H1 (cell line): Measurements from ENCODE around the gene C2CD3. TPM values are rescaled to one million over a fixed set of nuclear protein-coding genes. Genes with fewer than 3 reads are reported as not detected.

ENCODE experiments used
- CEBPB ChIP-seq: IDR thresholded peaks from 2 replicates; pipeline ENCODE4 v1.6.1; 2012; ENCODE audit warnings: low read depth, low read length
- MAFK ChIP-seq: IDR thresholded peaks from 2 replicates; pipeline ENCODE4 v1.6.1; 2012; ENCODE audit warnings: low read depth, mild to moderate bottlenecking, improper control_type of control experiment, low read length
- SIX5 ChIP-seq: IDR thresholded peaks from 2 replicates; pipeline ENCODE4 v1.6.1; 2011; ENCODE audit warnings: mild to moderate bottlenecking, low read depth, low read length
- polyA plus RNA-seq, 7 experiments: library from polyadenylated mRNA; depleted of rRNA in 3 of 7; stranded (reverse) in 5 of 7; unstranded in 2 of 7; fragments of >200 nt in 5 of 7; fragments of 200-250 nt in 2 of 7; gene quantifications; 1 replicate in 5 of 7; 2 replicates in 1 of 7; 4 replicates in 1 of 7; pipeline versions ENCODE4 v1.2.1 to v1.2.3, GENCODE V29; 2011 to 2013; ENCODE audit warnings: missing spikeins in 2 of 7, mixed read lengths in 2 of 7
- total RNA-seq: library from RNA; stranded (reverse); fragmentation: NEBNext Ultra II Directional; extraction: Animal tissue kit (Norgen Biotek cat#: 25700); gene quantifications from 2 replicates; pipeline ENCODE4 v1.2.1, GENCODE V29; 2021

The C2CD3 gene
- total and polyA plus RNA-seq, 2 of the 8 experiments (the other 6 are each of a cell fraction or from before 2014, with no cell fraction given), result 11.0 to 29.1 TPM

DNA sequence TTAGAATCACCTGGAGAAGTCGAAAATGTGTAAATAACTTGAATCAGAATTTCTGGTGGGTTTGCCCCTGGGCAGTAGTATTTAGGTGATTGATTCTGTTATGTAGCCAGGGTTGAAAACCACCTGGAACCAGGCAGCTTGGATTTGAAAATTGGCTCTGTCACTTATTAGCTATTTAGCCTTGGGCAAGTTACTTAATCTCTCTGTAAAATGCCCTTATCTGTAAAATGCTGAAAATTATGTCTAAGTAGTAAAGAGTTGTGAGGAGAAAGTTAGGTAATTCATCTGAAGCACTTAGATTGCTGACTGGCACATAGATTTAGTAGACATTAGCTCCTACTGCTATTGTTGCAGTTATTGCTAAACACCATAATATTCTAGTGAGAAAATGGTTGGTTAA lies 49.6 kb upstream of the C2CD3 start (continued):
- TF ChIP-seq SIX5 (no peak), MAFK (no peak), CEBPB (no peak)
